HL-60 (cell line): ENCODE measurements around the gene BABAM2.
"Not testable (repeated sequence)": the region's sequence is repeated elsewhere in the genome, so short reads cannot be mapped to it uniquely, and the experiment has no call there.

Experiments
- CTCF ChIP-seq: IDR thresholded peaks from one replicate; pipeline ENCODE4 v1.5.1; 2011; ENCODE audit warnings: low read length, control low read depth, inconsistent platforms; ENCODE audit not compliant: insufficient read depth
- GABPA ChIP-seq: IDR thresholded peaks from 2 replicates; pipeline ENCODE4 v1.6.1; 2012; ENCODE audit warnings: low read depth
- POLR2AphosphoS5 ChIP-seq: IDR thresholded peaks from 2 replicates; pipeline ENCODE4 v1.6.1; 2012; ENCODE audit warnings: low read depth

- TF ChIP-seq CTCF, POLR2AphosphoS5, GABPA: not testable (repeated sequence)
These were observed 441.3 kb downstream of the BABAM2 start for GRCh38 chr2:28331797-28332196.
